ENCODE results near the gene HNF1A. TPM values are rescaled to one million over a fixed set of nuclear protein-coding genes. Genes with fewer than 3 reads are reported as not detected.

The HNF1A gene
- total RNA-seq, 4 donors from 2014 or later: 11.8 TPM; not detected in 3

- H3K9me3 ChIP-seq: no peaks in the 10 kb centered on the region
- TF ChIP-seq POLR2A (IDR thresholded peaks at IDR 0.05): no peak
- TF ChIP-seq, protein P1, sequence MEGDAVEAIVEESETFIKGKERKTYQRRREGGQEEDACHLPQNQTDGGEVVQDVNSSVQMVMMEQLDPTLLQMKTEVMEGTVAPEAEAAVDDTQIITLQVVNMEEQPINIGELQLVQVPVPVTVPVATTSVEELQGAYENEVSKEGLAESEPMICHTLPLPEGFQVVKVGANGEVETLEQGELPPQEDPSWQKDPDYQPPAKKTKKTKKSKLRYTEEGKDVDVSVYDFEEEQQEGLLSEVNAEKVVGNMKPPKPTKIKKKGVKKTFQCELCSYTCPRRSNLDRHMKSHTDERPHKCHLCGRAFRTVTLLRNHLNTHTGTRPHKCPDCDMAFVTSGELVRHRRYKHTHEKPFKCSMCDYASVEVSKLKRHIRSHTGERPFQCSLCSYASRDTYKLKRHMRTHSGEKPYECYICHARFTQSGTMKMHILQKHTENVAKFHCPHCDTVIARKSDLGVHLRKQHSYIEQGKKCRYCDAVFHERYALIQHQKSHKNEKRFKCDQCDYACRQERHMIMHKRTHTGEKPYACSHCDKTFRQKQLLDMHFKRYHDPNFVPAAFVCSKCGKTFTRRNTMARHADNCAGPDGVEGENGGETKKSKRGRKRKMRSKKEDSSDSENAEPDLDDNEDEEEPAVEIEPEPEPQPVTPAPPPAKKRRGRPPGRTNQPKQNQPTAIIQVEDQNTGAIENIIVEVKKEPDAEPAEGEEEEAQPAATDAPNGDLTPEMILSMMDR (IDR thresholded peaks at IDR 0.05): no peak
- intact Hi-C loops (cut with DNase I; ENCODE audit: low total_unique reads): no loop called here
- DNase-seq: no peak
- H3K27ac ChIP-seq: no peak overlapping the region
- H3K4me1 ChIP-seq: peaks cover 0 to 4% of the 10 kb centered on the region in 2 donors
- no peak overlapping the region for H3K4me3 ChIP-seq
- no peaks in the 10 kb centered on the region for H3K27me3 ChIP-seq
- H3K36me3 ChIP-seq: no peaks in the 10 kb centered on the region
These were observed 39.7 kb downstream of the HNF1A start for GRCh38 chr12:121017966-121018491.

GRCh38 chr12:121018860-121019617 lies 40.7 kb downstream of the HNF1A start:
- TF ChIP-seq, protein P1 (IDR thresholded peaks at IDR 0.05): no peak
- no peak for TF ChIP-seq POLR2A (IDR thresholded peaks at IDR 0.05)
- DNase-seq: no peak
- intact Hi-C loops (cut with DNase I; ENCODE audit: low total_unique reads): no loop called here
- no peaks in the 10 kb centered on the region for H3K27me3 ChIP-seq
- no peaks in the 10 kb centered on the region for H3K36me3 ChIP-seq
- H3K27ac ChIP-seq: no peak overlapping the region
- no peak overlapping the region for H3K4me3 ChIP-seq
- H3K4me1 ChIP-seq: peaks cover 0 to 4% of the 10 kb centered on the region in 2 donors
- H3K9me3 ChIP-seq: no peaks in the 10 kb centered on the region

- no peaks in the 10 kb centered on the region for H3K4me1 ChIP-seq
- no peak overlapping the region for H3K4me3 ChIP-seq
- no peaks in the 10 kb centered on the region for H3K9me3 ChIP-seq
- DNase-seq: no peak
- intact Hi-C loops (cut with DNase I; ENCODE audit: low total_unique reads): no loop called here
- H3K27me3 ChIP-seq: no peaks in the 10 kb centered on the region
- H3K36me3 ChIP-seq: no peaks in the 10 kb centered on the region
- H3K27ac ChIP-seq: no peak overlapping the region
- TF ChIP-seq, protein P1 (IDR thresholded peaks at IDR 0.05): no peak
- TF ChIP-seq POLR2A (IDR thresholded peaks at IDR 0.05): no peak
These were observed 43.4 kb downstream of the HNF1A start for GRCh38 chr12:121021754-121022153.

GRCh38 chr12:121022713-121023112 lies 44.4 kb downstream of the HNF1A start:
- no peaks in the 10 kb centered on the region for H3K4me1 ChIP-seq

GRCh38 chr12:121023799-121024198 lies 45.5 kb downstream of the HNF1A start:
- intact Hi-C loops (cut with DNase I; ENCODE audit: low total_unique reads): no loop called here

More at GRCh38 chr12:121022713-121023112, 44.4 kb downstream of the HNF1A start:
- no peaks in the 10 kb centered on the region for H3K27me3 ChIP-seq
- H3K9me3 ChIP-seq: no peaks in the 10 kb centered on the region
- H3K36me3 ChIP-seq: no peaks in the 10 kb centered on the region
- no peak overlapping the region for H3K27ac ChIP-seq
- intact Hi-C loops (cut with DNase I; ENCODE audit: low total_unique reads): no loop called here
- no peak for TF ChIP-seq POLR2A (IDR thresholded peaks at IDR 0.05)
- TF ChIP-seq, protein P1 (IDR thresholded peaks at IDR 0.05): no peak
- no peak for DNase-seq
- no peak overlapping the region for H3K4me3 ChIP-seq

More at GRCh38 chr12:121023799-121024198, 45.5 kb downstream of the HNF1A start:
- no peak for DNase-seq
- Histone ChIP-seq H3K4me3 (no peak overlapping the region), H3K36me3 (no peaks in the 10 kb centered on the region), H3K4me1 (no peaks in the 10 kb centered on the region), H3K27ac (no peak overlapping the region), H3K27me3 (no peaks in the 10 kb centered on the region), H3K9me3 (no peaks in the 10 kb centered on the region)
- TF ChIP-seq, protein P1 (IDR thresholded peaks at IDR 0.05): no peak
- TF ChIP-seq POLR2A (IDR thresholded peaks at IDR 0.05): no peak

Measured in uterus (tissue), 4 donors.